Ishikawa (cell line): ENCODE data around the gene HTR4.

Experiments used
- CEBPB ChIP-seq: IDR thresholded peaks from 2 replicates; pipeline ENCODE4 v1.6.1; 2012
- CREB1 ChIP-seq: IDR thresholded peaks from 2 replicates; pipeline ENCODE4 v1.6.1; 2012; ENCODE audit warnings: low read depth
- EGR1 ChIP-seq: IDR thresholded peaks from 2 replicates; pipeline ENCODE4 v1.6.1; 2012
- EP300 ChIP-seq: IDR thresholded peaks from 2 replicates; pipeline ENCODE4 v1.6.1; 2012; ENCODE audit warnings: borderline replicate concordance
- FOXM1 ChIP-seq: IDR thresholded peaks from 2 replicates; pipeline ENCODE4 v1.6.1; 2012; ENCODE audit warnings: low read depth, borderline replicate concordance
- NFIC ChIP-seq: IDR thresholded peaks from 2 replicates; pipeline ENCODE4 v1.6.1; 2012
- RAD21 ChIP-seq: IDR thresholded peaks from 2 replicates; pipeline ENCODE4 v1.6.1; 2012; ENCODE audit warnings: low read depth
- REST ChIP-seq: IDR thresholded peaks from 2 replicates; pipeline ENCODE4 v1.6.1; 2012; ENCODE audit warnings: low read depth, mild to moderate bottlenecking
- TAF1 ChIP-seq: IDR thresholded peaks from 2 replicates; pipeline ENCODE4 v1.6.1; 2012; ENCODE audit warnings: low read depth, mild to moderate bottlenecking
- TCF12 ChIP-seq: IDR thresholded peaks from 2 replicates; pipeline ENCODE4 v1.6.1; 2012; ENCODE audit warnings: low read depth
- TEAD4 ChIP-seq: IDR thresholded peaks from 2 replicates; pipeline ENCODE4 v1.6.1; 2012
- USF1 ChIP-seq: IDR thresholded peaks from 2 replicates; pipeline ENCODE4 v1.6.1; 2012
- YY1 ChIP-seq: IDR thresholded peaks from 2 replicates; pipeline ENCODE4 v1.6.1; 2012; ENCODE audit warnings: low read depth
- ZBTB7A ChIP-seq: IDR thresholded peaks from 2 replicates; pipeline ENCODE4 v1.6.1; 2012; ENCODE audit warnings: low read depth
- TF ChIP-seq, protein P1 (sequence below): IDR thresholded peaks from 2 replicates; pipeline ENCODE4 v1.6.1; 2012

HTR4 gene

DNA sequence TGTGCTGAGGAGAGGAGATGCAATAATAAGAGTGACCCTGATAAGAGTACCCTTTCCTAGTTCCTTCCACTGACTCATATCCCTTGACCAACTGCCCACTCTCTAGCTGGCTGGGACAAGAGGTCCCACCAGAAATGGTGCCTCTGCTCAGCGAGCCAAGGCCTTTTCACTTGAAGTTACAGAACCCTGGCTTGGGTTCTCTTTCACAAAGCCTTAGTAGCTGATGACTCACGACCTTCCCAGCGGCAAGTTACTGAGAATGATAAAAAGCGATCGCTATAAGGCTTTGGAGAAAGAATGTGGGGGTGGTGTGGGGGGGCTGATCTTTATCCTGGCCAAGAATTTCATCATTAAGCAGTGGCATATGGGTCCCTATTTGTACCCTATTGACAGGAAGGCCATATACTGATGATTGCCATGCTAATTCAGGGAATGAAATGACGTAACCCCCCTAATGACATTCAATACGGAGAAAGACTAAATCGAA, 180.3 kb downstream of the HTR4 start:
- no peak for TF ChIP-seq TEAD4
- no peak for TF ChIP-seq ZBTB7A
- TF ChIP-seq TCF12: no peak
- no peak for TF ChIP-seq EP300
- TF ChIP-seq, protein P1, sequence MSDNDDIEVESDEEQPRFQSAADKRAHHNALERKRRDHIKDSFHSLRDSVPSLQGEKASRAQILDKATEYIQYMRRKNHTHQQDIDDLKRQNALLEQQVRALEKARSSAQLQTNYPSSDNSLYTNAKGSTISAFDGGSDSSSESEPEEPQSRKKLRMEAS: no peak
- TF ChIP-seq USF1: no peak
- TF ChIP-seq EGR1: no peak
- TF ChIP-seq REST: no peak
- no peak for TF ChIP-seq TAF1
- no peak for TF ChIP-seq RAD21
- no peak for TF ChIP-seq NFIC
- TF ChIP-seq FOXM1: no peak
- TF ChIP-seq CEBPB: no peak

GRCh38 chr5:148471379-148471778, 182.9 kb downstream of the HTR4 start:
- TF ChIP-seq YY1 (no peak), RAD21 (no peak), TCF12 (no peak), ZBTB7A (no peak), TEAD4 (no peak), EGR1 (no peak), USF1 (no peak), EP300 (no peak), NFIC (no peak), FOXM1 (no peak), REST (no peak), CEBPB (no peak), TAF1 (no peak), CREB1 (no peak)
- TF ChIP-seq, protein P1: no peak

DNA sequence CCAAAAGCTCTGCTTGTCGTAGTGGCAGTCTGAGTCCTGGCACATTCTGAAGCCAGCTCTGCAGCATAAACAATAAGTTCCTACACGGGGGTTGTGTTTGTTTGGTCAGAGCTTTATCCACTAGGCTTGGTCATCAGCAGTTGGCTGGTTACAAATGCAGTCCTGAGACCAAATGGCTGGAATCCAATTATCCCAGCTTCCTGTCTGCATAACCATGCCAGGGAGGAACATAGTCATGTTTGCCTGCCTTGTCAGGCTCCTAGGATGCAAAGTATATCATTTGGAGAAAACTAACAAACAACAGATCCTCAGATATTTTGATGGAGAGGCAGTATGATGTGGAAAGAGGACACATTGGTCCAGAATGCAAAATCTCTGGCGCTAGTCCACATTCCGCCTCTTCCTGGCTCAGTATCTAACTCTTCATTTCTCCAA, 184.8 kb downstream of the HTR4 start:
- TF ChIP-seq TCF12 (no peak), CEBPB (no peak), REST (no peak), USF1 (no peak), FOXM1 (no peak), YY1 (no peak)
- TF ChIP-seq, protein P1: no peak

DNA sequence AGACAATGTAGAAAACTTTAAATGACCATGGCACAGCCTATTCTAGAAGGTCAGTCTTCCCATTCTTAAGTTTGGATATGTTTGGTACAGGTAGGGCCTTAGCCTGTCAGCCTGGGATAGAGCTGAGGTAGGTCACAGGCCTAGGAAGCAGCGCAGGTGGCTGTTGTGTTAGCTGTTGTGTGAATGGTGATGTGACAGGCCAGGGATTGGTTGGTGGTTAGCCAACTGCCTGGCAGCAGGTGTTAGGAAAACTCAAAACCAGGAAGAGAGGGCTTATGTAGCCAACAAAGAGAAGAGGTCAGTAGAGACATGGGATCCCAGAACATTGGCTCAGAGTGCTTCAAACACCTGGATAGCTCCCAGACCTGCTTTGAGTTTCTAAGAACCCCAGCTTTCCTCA, 186.4 kb downstream of the HTR4 start:
- TF ChIP-seq TCF12: no peak
- no peak for TF ChIP-seq RAD21
- TF ChIP-seq EP300: no peak
- TF ChIP-seq EGR1: no peak
- no peak for TF ChIP-seq CEBPB
- no peak for TF ChIP-seq YY1
- TF ChIP-seq FOXM1: no peak
- no peak for TF ChIP-seq REST
- TF ChIP-seq TEAD4: no peak
- TF ChIP-seq, protein P1: no peak
- TF ChIP-seq USF1: no peak
- TF ChIP-seq ZBTB7A: no peak
- TF ChIP-seq NFIC: no peak
